GM18868 (cell line): ENCODE measurements around the gene PHF8.
A peak's percentile ranks its signal among the peaks of the same experiment; 100 is the strongest.

Experiments
- ATAC-seq: cut with Tn5 transposase; IDR thresholded peaks from one replicate; pipeline ENCODE4 v1.9.1; 2021; ENCODE audit warnings: mild to moderate bottlenecking, moderate library complexity; ENCODE audit not compliant: unreplicated experiment

The PHF8 gene

DNA sequence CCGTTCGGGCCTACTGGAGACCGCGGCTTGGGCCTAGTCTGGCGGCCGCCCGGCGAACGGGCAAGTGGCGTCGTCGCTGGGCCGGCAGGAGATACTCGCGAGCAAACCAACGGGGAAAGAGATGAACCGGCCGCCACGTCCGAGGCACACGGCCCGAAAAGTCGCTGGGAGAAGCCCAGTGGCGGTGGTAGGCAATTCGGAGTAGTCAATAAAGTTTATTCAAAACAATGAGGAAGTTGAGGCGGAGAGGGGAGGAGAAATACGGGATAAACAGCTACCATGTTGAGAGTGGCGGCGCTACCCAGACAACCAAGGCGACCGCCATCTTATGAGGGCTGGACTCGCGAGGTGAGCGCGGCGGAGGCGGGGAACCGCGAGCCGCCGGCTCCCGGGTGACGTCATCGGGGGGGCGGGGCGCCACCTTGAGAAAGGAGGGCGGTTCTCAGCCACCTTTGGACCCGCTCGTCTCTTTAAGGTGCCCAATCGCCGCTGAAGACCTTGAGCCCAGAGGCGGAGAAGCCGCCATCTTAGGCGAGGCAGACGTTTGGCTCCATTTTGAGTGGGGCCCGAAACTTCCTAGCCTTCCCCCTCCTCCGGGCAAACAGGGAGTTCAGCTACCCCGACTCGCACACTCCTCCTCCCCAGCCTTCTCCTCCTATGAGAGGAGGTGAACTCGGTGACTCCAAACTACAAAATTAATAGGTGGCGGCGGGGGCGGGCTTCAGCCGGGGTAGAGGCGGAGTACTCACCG is at the start of gene PHF8:
PHF8 (minus strand) TSS at position 348 of the 751 bp plus-strand sequence. CDS start 1,745 bp downstream, outside the sequence.
- peak; percentile 87 for ATAC-seq

DNA sequence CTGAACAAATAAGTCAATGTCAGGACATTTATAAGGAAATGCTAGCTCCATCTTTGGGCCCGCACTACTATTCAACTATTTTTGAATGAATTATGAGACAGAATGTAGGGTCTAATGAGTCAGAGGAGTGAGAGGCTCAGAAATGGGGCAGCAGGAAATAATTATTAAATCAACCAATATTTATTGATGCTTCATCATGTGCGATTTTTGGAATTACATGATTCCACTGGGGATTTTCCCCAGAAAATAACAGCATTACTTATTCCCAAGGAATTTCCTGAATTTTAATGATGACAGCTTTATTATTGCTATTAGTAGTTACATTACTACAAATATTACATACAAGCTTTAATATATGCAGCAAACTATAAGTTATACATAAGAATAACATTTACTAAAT is 49.3 kb upstream of the PHF8 start:
- ATAC-seq, result no peak

DNA sequence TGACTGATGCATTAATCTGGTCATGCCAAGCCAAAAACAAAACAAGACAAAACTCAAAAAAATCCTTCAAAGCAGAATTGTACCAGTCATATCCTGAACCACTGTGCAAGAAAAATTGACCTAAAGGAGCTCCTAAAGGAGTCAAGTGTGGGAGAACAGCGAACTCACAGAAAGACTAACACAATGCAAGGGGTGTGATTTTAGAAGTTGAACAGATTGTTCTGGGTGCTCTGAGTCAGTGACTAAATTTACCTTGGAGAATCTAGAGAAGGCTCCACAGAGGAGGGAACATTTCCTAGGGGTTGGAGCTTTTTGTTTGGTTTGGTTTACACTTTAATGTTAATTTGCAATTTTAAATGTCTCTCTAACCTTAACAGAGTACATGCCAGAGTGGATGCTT is 48.9 kb upstream of the PHF8 start:
- ATAC-seq, result no peak

DNA sequence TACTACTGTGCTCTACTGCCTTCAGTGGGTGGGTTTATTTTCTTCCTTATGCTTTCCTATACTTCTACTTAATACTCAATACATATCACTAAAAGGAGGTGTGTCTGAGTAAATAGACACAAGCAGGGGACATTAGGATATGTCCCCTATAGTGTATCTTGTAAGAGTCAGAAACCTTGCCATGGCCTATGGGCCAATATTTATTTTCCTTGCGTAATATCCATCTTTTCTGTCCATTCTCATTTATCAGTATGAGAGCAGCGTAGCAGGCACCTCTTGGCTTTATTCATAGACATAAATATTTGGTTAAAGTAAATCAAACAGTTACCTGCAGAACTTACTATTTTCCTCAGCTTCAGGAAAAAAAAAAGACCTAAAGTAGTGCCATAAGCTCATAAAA is 46.6 kb upstream of the PHF8 start:
- no peak for ATAC-seq

DNA sequence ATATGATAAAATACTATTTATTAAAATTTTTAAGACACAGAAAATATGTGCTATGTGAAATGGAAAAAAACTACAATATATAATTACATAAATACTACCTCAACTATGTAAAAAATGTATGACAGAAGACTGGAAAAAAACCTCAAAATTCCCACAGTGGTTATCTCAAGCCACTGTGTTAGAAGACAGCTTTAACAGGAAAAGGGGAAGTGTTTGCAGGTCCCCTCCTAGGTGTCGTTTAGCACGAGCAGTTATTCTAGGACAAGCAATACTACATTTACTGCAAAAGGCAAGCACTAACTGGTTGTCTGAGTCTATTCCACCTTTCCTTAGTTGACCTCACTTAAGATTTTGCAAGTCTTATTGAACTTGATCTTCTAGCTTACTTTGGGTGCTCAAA is 44.9 kb upstream of the PHF8 start:
- no peak for ATAC-seq

DNA sequence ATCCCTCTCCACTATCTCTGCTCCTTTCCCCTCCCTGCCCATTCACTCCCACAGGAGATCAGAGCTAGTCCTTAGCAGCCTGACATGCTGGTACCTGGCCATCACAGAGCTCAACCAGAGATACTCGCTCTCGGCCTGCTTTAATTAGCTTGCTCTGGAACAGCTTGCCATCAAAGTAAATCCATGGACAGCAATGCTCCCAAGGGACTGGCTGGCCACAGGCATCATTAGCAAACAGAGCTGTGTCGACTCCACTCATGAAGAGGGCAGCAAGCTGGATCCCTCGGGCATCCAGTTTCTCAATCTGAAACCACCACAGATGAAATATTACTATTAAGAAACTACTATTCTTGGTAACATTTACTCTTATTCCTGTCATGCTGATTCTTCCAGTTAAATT is 43.4 kb upstream of the PHF8 start:
- no peak for ATAC-seq

DNA sequence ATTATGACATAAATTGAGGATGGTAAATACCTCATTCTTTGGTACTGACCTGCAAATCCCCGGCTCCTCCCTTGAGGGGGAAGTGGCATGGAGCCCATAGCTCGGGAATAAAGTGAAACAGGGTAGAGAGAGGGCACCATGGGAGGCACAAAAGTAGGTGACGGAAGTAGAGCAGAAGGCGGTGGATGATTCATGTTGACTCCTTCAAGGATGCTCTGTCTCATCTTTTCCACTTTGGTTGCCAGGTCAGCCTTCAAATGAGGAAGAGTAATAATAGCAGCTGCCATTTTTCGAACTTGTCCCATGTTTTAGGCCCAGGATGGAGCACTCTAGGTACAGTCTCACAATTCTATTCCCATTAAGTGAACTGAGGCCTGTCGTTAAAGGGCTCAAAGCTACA is 41.4 kb upstream of the PHF8 start:
- ATAC-seq, result no peak

DNA sequence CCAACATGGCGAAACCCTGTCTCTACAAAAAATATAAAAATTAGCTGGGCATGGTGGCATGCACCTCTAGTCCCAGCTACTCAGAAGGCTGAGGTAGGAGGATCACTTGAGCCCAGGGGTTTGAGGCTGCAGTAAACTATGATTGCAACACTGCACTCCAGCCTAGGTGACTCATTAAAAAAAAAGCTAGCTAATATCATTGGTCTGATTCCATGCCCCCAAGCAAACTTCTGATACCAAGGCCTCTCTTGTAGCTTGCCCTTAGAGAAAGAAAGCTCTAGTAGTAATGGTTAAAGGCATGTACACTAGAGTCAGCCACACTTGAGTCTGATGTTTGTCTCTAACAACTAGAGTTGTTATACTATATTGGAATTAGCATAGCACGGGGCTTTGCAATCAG is 32.6 kb upstream of the PHF8 start:
- ATAC-seq, result no peak

DNA sequence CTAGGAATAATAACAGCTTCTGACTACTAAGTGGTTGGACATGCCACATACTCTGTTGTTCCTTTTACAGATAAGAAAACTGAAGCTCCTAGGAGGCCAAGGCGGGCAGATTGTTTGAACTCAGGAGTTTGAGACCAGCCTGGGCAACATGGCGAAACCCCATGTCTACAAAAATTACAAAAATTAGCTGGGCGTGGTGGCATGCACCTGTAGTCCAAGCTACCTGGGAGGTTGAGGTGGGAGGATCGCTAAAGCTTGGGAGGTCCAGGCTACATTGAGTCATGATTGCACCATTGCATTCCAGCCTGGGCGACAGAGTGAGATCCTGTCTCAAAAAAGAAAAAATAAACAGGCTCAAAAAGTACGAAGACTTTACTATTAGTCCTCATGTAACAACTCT is 30.6 kb upstream of the PHF8 start:
- no peak for ATAC-seq

DNA sequence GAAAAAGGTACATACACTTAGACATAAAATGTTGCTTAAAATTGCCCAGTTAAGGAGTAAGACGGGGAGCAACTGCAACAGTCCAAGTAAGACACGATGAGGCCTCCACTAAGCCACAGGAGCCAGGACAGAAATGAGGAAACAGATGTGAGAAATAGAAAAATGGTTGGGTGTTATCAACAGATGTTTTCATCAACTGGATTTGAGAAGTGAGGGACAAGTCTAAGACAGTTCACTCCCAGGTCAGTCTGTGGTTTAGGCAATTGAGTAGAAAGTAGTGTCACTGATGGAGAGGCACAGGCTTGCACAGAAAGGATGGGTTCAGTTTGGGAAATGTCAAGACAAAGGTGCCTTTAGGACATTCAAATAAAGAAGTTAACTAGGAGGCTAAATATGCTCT is 23.5 kb upstream of the PHF8 start:
- no peak for ATAC-seq

DNA sequence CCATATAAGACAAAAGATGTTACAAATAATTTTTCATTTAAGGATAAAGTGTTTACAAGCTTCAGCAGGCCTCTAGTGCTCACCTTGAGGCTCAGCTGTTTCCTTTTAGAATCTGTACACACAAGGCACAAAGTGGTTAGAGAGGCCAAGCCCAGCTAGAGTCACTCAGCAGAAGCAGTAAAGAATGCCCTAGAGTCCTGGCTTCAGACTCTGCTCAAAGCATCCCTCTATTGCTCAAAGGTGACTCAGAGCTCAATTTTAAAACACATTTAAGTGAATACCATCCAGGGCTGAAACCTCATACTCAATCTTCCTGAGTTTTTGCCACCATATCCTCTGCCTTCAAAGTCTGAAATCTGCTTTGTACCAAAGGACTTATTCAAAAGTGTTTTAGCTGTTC is 22.6 kb upstream of the PHF8 start:
- no peak for ATAC-seq

DNA sequence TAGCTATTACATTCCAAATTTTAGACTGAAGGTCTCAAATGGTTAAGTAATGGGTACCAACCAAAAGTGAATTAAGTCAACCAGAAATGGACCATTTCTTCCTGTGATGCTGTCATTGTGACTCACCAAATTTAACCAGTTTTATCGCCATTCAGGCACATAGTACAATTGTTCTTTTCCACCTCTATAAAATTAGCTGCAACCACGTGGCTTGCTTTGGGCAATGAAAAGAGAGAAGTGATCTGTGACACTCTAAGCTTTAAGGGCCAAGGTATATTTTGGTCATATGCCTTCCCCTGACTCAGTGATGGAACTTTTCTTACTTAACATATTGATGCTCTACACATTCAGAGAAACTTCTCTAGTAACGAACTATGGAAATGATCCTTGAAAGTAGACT is 20.3 kb upstream of the PHF8 start:
- no peak for ATAC-seq

DNA sequence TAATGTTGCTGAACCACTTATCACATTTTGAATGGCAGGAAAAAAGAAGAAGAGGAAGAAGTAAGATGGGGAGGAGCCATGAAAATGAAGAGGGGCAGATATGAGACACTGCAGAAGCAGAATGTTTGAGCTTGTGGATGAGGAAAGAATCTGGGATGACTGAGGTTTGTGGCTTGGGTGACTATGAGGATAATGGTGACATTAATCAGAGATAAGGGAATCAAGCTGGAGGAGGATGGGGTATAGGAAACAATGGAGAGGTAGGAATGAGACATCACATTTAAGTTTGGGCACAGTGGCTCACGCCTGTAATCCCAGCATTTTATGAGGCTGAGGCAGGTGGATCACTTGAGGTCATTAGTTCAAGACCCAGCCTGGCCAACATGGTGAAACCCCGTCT is 19.1 kb upstream of the PHF8 start:
- ATAC-seq, result no peak

DNA sequence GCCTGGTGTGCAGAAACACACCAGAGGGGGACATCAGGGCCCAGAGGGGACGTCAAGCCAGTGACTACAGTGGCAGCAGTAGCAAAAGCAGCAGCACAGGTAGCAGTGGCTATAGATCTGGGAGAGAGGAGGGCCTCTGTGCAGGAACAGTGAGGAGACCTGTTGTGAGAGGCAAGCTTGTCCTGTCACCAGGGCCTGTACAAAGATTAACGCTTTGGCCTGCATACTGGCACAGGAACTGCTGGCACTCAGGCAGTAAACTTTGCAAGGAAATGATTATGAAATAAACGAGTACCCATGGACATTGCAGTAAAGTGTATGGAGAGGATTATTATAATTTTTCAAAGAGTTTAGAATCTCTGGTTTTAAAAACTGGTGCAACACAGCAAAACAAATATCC is 5.5 kb upstream of the PHF8 start:
- no peak for ATAC-seq

DNA sequence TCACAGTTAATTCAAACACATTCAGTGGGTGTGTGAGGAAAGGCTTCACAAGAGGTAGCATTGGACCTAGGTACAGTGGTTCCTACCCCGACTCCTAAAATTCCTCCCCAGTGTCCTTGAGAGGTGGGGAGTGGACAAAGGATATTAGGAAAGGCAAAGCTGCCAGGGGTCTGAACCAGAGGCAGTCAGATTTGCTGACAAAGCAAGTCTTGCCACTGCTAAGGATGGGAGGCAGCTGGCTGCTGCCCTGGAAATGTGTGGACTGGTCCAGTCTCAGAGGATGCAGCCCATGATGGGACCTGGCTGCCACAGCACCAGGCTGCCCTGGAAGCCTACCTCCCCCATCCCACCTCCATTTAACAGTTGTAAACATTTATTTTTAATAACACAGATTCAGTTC is 4.1 kb upstream of the PHF8 start:
- ATAC-seq, result no peak

DNA sequence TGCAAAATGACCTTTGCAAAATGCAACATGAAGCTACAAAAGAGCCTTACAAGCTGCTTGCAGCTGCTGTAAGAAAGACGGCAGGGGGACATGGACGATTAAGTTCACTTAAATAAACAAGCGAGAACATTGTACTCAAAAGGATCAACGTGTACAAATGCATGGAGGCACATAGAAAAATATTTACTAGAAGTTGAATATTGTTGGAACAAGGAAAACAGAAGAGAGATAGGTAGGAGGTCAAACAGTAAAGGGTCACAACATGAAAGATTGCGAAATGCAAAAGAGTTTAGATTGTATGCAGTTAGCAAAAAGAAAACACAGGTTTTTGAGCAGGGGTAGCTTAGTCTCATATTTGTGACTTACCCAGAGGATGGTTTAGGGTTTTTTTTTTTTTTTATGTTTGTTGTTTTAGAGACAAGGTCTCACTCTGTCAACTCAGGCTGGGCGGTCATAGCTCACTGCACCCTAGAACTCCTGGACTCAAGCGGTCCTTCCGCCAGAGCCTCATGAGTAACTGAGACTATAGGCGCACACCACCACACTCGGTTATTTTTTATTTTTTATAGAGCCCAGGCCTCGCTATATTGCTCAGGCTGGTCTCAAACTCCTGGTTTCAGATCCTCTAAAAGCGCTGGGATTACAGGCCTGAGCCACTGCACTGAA is 1.4 kb upstream of the PHF8 start:
- ATAC-seq, result no peak

DNA sequence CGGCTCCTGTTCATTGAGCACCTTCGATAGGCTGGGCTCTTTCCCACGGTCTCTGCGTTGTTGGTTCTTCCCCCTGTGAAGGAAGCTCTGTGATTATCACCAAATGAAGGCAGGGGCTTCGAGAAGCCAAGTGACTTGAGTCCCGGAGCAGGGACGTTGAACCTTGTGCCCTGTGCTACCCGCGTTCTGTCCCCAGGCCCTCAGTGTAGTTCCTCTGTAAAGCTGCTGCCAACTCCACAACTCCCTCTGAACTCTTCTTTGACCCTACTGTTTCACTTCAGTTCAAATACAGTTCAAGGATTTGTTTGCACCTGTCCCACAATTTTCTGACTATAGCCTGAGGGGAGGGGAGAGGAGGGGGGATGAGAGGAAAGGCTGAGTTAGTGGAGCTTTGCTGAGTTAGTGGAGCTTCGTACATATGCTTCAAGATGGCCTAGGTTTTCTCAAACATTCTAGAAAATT is 635 bp upstream of the PHF8 start:
- no peak for ATAC-seq

DNA sequence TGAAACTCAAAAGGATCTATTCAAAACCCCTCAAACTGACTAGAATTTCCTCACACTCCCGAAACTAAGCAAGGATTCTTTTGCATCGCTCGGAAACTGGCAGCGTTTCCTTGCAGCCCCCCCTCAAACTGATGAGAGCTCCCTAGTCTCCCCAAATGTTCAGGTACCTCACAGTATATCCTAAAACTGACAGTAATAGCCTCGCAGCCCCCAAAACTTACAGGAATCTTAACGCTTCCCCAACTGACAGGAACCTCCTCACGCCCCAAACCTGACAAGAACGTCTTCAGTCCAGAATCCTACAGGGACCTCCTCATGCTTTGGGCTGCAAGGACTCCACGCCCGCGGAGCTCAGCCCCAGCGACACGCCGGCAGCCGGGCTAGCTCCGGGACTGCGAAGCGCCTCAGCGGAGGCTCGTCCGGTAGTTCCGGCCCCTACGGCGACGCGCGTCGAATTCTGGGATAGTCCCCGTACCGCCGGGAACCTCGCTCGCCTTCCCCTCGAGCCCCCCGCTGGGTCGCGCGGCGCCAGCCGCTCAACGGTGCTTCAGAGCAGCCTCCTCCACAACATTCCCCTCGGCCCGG is 640 bp downstream of the PHF8 start:
- ATAC-seq, result peak; percentile 11

DNA sequence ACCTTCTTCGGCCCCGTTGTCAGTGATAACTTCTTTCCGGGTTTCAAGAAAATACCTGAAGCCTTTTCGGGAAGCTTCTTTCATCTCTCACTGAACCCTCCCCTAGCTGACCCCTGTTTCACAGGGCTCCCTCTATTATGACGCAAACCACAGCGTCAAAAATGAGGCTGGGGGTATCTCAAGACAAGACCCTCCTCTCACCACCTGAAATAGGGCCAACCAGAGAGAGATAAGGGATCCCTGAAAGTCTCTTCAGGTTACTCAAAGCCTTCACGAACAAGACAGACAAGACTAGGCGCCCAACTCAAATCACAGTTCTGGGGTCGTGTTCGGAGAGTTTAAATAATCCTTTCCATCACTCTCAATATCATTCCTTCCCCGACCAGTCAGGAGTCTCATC is 1.2 kb downstream of the PHF8 start:
- ATAC-seq, result no peak

DNA sequence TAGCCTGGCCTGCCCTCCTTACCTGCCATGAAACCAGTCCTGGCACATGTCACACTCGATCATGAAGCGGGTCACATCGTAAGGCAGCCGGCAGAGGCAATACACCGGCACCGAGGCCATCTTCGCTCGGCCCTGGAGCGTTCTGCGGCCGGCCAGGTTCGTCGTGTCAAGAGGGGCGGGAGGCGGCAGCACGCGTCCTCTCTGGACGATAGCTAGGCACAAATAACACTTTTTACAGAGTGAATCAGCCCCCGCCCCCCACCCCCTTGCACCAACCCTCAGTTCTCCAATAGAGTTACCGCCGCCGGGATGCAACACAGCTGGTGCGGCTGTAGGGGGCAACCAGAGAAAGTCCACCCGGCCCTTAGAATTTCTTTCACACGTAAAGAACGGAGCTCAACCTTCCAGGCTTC is 1.7 kb downstream of the PHF8 start:
- no peak for ATAC-seq

DNA sequence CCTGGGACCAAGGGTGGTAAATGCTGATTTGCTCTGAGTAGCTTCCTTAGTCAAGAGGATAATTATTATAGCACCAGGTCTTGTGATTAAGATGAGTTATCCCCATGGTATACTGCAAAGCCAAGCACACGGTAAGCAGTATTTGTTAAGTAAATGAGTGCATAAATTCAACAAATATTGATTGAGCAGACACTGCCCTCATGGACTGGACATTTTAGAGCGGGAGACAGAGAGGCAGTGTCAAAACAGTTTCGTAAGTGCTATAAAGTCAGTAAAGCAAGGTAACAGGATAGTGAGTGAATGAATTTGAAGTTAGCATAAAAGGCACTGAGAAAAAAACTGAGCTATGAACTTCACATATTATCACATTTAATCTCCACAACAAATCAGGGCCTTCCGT is 13.9 kb downstream of the PHF8 start:
- no peak for ATAC-seq

DNA sequence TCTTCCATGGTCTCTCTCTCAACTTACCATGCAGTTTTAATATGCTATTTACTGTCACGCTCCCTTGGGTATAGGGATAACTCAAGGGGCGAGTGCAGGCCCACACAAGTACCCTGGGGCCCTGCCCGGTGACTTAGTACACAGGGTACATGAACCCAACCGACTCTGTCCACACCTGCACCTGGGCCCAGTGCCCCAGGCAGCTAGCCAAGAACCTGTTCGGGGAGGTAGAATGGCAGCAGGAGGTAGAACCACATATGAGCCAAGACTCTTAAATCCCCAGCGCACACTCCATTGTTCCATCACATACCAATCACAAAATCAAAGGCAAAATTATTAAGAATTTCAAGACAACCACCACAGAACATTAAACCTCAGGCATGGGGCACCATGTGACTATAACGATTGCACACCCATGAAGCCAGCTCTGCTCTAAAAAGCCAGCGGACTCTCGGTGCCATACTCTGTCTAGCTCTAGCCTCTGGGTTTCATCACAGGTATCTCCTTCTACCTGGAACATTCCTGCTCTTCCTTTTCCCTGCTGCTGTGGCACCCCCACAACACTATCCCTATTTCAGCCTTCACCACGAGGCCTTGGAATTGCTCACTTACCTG is 14.6 kb downstream of the PHF8 start:
- no peak for ATAC-seq
